H9 (cell line): ENCODE measurements around the gene SIT1. TPM values are rescaled to one million over a fixed set of nuclear protein-coding genes. Genes with fewer than 3 reads are reported as not detected.
"Not testable (repeated sequence)": the region's sequence is repeated elsewhere in the genome, so short reads cannot be mapped to it uniquely, and the experiment has no call there.

Source experiments
- DNase-seq: peaks from one replicate; pipeline ENCODE4 v3.0.0-alpha.2; 2017
- H2AFZ ChIP-seq: one replicate; pipeline ENCODE4 v1.6.1; 2013; ENCODE audit warnings: mild to moderate bottlenecking, low read length, control low read depth, moderate library complexity
- H2AK5ac ChIP-seq: 2 replicates; pipeline ENCODE4 v1.6.1; 2013; ENCODE audit warnings: low read length, control low read depth, mixed read lengths; ENCODE audit not compliant: insufficient read length
- H2BK120ac ChIP-seq: one replicate; pipeline ENCODE4 v1.6.1; 2013; ENCODE audit warnings: low read depth, mild to moderate bottlenecking, low read length, control low read depth, inconsistent platforms; ENCODE audit not compliant: poor library complexity, severe bottlenecking
- H2BK12ac ChIP-seq: 2 replicates; pipeline ENCODE4 v1.6.1; 2013; ENCODE audit warnings: low read length, control low read depth, mixed read lengths, low read depth; ENCODE audit not compliant: insufficient read length
- H2BK15ac ChIP-seq: 2 replicates; pipeline ENCODE4 v1.6.1; 2013; ENCODE audit warnings: low read depth, low read length, control low read depth
- H2BK20ac ChIP-seq: one replicate; pipeline ENCODE4 v1.6.1; 2013; ENCODE audit warnings: low read depth, mild to moderate bottlenecking, low read length, control low read depth, inconsistent platforms; ENCODE audit not compliant: poor library complexity, severe bottlenecking
- H2BK5ac ChIP-seq: 2 replicates; pipeline ENCODE4 v1.6.1; 2013; ENCODE audit warnings: low read length, control low read depth, mixed read lengths; ENCODE audit not compliant: insufficient read length
- H3K14ac ChIP-seq: 2 replicates; pipeline ENCODE4 v1.6.1; 2013; ENCODE audit warnings: low read length, control low read depth; ENCODE audit not compliant: insufficient read depth
- H3K18ac ChIP-seq: 2 replicates; pipeline ENCODE4 v1.6.1; 2013; ENCODE audit warnings: low read depth, mild to moderate bottlenecking, mixed read lengths, low read length, control low read depth; ENCODE audit not compliant: insufficient read length
- H3K23ac ChIP-seq: 2 replicates; pipeline ENCODE4 v1.6.1; 2013; ENCODE audit warnings: low read length, control low read depth, mixed read lengths, low read depth; ENCODE audit not compliant: insufficient read length
- H3K23me2 ChIP-seq: 2 replicates; pipeline ENCODE4 v1.6.1; 2013; ENCODE audit warnings: low read depth, mild to moderate bottlenecking, mixed read lengths, low read length, control low read depth; ENCODE audit not compliant: insufficient read length, poor library complexity, severe bottlenecking
- H3K27ac ChIP-seq: 2 replicates; pipeline ENCODE4 v1.5.1; 2013; ENCODE audit warnings: low read length, control low read depth, mixed read lengths, low read depth; ENCODE audit not compliant: insufficient read length
- H3K27me3 ChIP-seq: 2 replicates; pipeline ENCODE4 v1.6.1; 2013; ENCODE audit warnings: low read length, control low read depth, inconsistent platforms; ENCODE audit not compliant: insufficient read depth
- H3K4ac ChIP-seq: 2 replicates; pipeline ENCODE4 v1.6.1; 2013; ENCODE audit warnings: low read depth, mild to moderate bottlenecking, control low read depth, inconsistent platforms, low read length, moderate library complexity
- H3K4me1 ChIP-seq: 2 replicates; pipeline ENCODE4 v1.6.1; 2013; ENCODE audit warnings: low read length, control low read depth, inconsistent platforms; ENCODE audit not compliant: insufficient read depth
- H3K4me2 ChIP-seq: 2 replicates; pipeline ENCODE4 v1.6.1; 2013; ENCODE audit warnings: low read length, control low read depth, mixed read lengths; ENCODE audit not compliant: insufficient read length, insufficient read depth
- H3K56ac ChIP-seq: 2 replicates; pipeline ENCODE4 v1.6.1; 2013; ENCODE audit warnings: low read depth, mild to moderate bottlenecking, mixed read lengths, low read length, control low read depth; ENCODE audit not compliant: insufficient read length
- H3K79me1 ChIP-seq: 2 replicates; pipeline ENCODE4 v1.6.1; 2013; ENCODE audit warnings: low read depth, mild to moderate bottlenecking, moderate library complexity, low read length, control low read depth, inconsistent platforms; ENCODE audit not compliant: insufficient read depth, poor library complexity, severe bottlenecking
- H3K79me2 ChIP-seq: 2 replicates; pipeline ENCODE4 v1.6.1; 2013; ENCODE audit warnings: low read length, control low read depth, inconsistent platforms; ENCODE audit not compliant: insufficient read depth
- H3K9ac ChIP-seq: 2 replicates; pipeline ENCODE4 v1.6.1; 2013; ENCODE audit warnings: low read length, control low read depth, mixed read lengths; ENCODE audit not compliant: insufficient read length; ENCODE audit errors: extremely low read depth
- H3K9me3 ChIP-seq: one replicate; pipeline ENCODE4 v1.6.1; 2013; ENCODE audit warnings: low read depth, low read length, inconsistent platforms; ENCODE audit not compliant: control insufficient read depth
- H3T11ph ChIP-seq: one replicate; pipeline ENCODE4 v1.6.1; 2013; ENCODE audit warnings: mild to moderate bottlenecking, low read length, control low read depth, inconsistent platforms
- H4K20me1 ChIP-seq: one replicate; pipeline ENCODE4 v1.6.1; 2013; ENCODE audit not compliant: control insufficient read depth, insufficient read length, insufficient read depth
- H4K5ac ChIP-seq: 2 replicates; pipeline ENCODE4 v1.6.1; 2013; ENCODE audit warnings: low read depth, mild to moderate bottlenecking, mixed read lengths, low read length, control low read depth; ENCODE audit not compliant: insufficient read length
- H4K8ac ChIP-seq: replicated peaks from 2 replicates; pipeline ENCODE4 v1.6.1; 2013; ENCODE audit warnings: low read length, control low read depth, mixed read lengths, low read depth; ENCODE audit not compliant: insufficient read length
- H4K91ac ChIP-seq: 2 replicates; pipeline ENCODE4 v1.6.1; 2013; ENCODE audit warnings: low read depth, mild to moderate bottlenecking, moderate library complexity, mixed read lengths, low read length, control low read depth; ENCODE audit not compliant: insufficient read length
- H3K27ac Mint-ChIP-seq, 3 experiments: 2 replicates in 2 of 3; 3 replicates in 1 of 3; pipeline ENCODE4 v1.8.0; 2020 to 2021; ENCODE audit warnings: mixed read lengths in 3 of 3, mild to moderate bottlenecking in 1 of 3, moderate library complexity in 1 of 3
- H3K27me3 Mint-ChIP-seq: 2 replicates; pipeline ENCODE4 v1.8.0; 2021; ENCODE audit warnings: low read depth, mild to moderate bottlenecking, moderate library complexity, mixed read lengths
- H3K36me3 Mint-ChIP-seq, 3 experiments: 2 replicates in 2 of 3; 3 replicates in 1 of 3; pipeline ENCODE4 v1.8.0; 2020 to 2021; ENCODE audit warnings: low read depth in 3 of 3, mixed read lengths in 3 of 3; ENCODE audit not compliant: insufficient read depth in 1 of 3
- H3K4me1 Mint-ChIP-seq, 2 experiments: 2 replicates each; pipeline ENCODE4 v1.8.0; 2020; ENCODE audit warnings: mixed read lengths in 2 of 2
- H3K4me3 Mint-ChIP-seq, 2 experiments: 2 replicates in 1 of 2; 3 replicates in 1 of 2; pipeline ENCODE4 v1.8.0; 2020 to 2021; ENCODE audit warnings: mild to moderate bottlenecking in 2 of 2, mixed read lengths in 2 of 2, moderate library complexity in 1 of 2
- H3K9me3 Mint-ChIP-seq, 2 experiments: 2 replicates in 1 of 2; 3 replicates in 1 of 2; pipeline ENCODE4 v1.8.0; 2020; ENCODE audit warnings: mild to moderate bottlenecking in 2 of 2, mixed read lengths in 2 of 2, moderate library complexity in 1 of 2
- WGBS: extraction: QIAGEN DNeasy Blood & Tissue Kit; methylation state at CpG from one replicate; pipeline ENCODE4 v1.1.7; 2013; ENCODE audit warnings: missing lambda C conversion rate, low lambda C conversion rate, mixed read lengths; ENCODE audit not compliant: insufficient read length; ENCODE audit errors: extremely low coverage; 5-methylcytosine and 5-hydroxymethylcytosine counted together
- total RNA-seq: library from RNA; stranded (reverse); gene quantifications from 2 replicates; pipeline ENCODE4 v1.2.1, GENCODE V29; 2021

SIT1 gene
- total RNA-seq, 1 experiment from 2014 or later: 1.6 TPM

DNA sequence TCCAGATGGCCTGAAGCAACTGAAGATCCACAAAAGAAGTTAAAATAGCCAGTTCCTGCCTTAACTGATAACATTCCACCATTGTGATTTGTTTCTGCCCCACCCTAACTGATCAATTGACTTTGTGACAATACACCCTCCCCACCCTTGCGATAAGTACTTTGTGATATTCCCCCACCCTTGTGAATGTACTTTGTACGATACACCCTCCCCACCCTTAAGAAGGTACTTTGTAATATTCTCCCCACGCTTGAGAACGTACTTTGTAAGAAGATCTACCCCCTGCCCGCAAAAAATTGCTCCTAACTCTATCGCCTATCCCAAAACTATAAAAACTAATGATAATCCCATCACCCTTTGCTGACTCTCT lies 13.9 kb downstream of the SIT1 start:
- H2BK15ac ChIP-seq, H4K20me1 ChIP-seq, H3K4me3 Mint-ChIP-seq, H2AK5ac ChIP-seq, H3K27me3 ChIP-seq, H3K27ac Mint-ChIP-seq, H2BK12ac ChIP-seq, H3K23ac ChIP-seq, H3K23me2 ChIP-seq, H3K27me3 Mint-ChIP-seq, H4K91ac ChIP-seq, H3K79me2 ChIP-seq, H3K9ac ChIP-seq, H3K27ac ChIP-seq, H3T11ph ChIP-seq, H3K79me1 ChIP-seq, H4K8ac ChIP-seq, H3K4me1 ChIP-seq, H2BK120ac ChIP-seq, H3K4me1 Mint-ChIP-seq, H4K5ac ChIP-seq, H3K14ac ChIP-seq, H3K4me2 ChIP-seq, H3K4ac ChIP-seq, H2BK5ac ChIP-seq, H2AFZ ChIP-seq, H3K9me3 ChIP-seq, DNase-seq, H2BK20ac ChIP-seq, H3K18ac ChIP-seq, H3K56ac ChIP-seq: not testable (repeated sequence)
- Mint-ChIP-seq H3K9me3 (peaks cover 4 to 16% of the 10 kb centered on the region in 2 experiments; a peak in 4 of 5 replicates), H3K36me3 (peaks cover 9 to 16% (median 12%) of the 10 kb centered on the region in 3 experiments)
- 100% methylated on average over 2 of the region's 6 CpGs for WGBS
